HS-5 (cell line): Measurements from ENCODE around the gene DCXR.

ENCODE experiments used
- DNase-seq: peaks from one replicate; pipeline ENCODE4 v3.0.0-alpha.2; 2012; ENCODE audit warnings: low read depth

The DCXR gene

GRCh38 chr17:82055023-82055964, 17.8 kb upstream of the DCXR start:
- DNase-seq: no peak

- no peak for DNase-seq
Measured at GRCh38 chr17:82054351-82055022, 17.0 kb upstream of the DCXR start.

GRCh38 chr17:82053556-82054263, 16.2 kb upstream of the DCXR start:
- no peak for DNase-seq

GRCh38 chr17:82053130-82053529, 15.6 kb upstream of the DCXR start:
- no peak for DNase-seq

- no peak for DNase-seq
Measured at GRCh38 chr17:82052638-82053059, 15.2 kb upstream of the DCXR start.

GRCh38 chr17:82051776-82052637, 14.5 kb upstream of the DCXR start, which contains the start of the genes GPS1 and RFNG:
Gene GPS1, plus strand, starts transcription at chr17:82051898. Its CDS starts 34 bp downstream, at chr17:82051932.
Gene RFNG, minus strand, starts transcription at chr17:82051811. Its CDS starts 45 bp downstream, at chr17:82051766.
- DNase-seq: no peak

- no peak for DNase-seq
Measured at GRCh38 chr17:82050761-82051641, 13.5 kb upstream of the DCXR start.

- DNase-seq: no peak
Measured at GRCh38 chr17:82050152-82050760, 12.8 kb upstream of the DCXR start.

GRCh38 chr17:82049521-82049971, 12.0 kb upstream of the DCXR start:
- DNase-seq: no peak

- no peak for DNase-seq
Measured at GRCh38 chr17:82049106-82049505, 11.6 kb upstream of the DCXR start.

- DNase-seq: no peak
Measured at GRCh38 chr17:82048571-82048971, 11.1 kb upstream of the DCXR start.

GRCh38 chr17:82047914-82048570, 10.5 kb upstream of the DCXR start:
- DNase-seq: no peak

- DNase-seq: no peak
Measured at GRCh38 chr17:82047379-82047778, 9.9 kb upstream of the DCXR start.

- no peak for DNase-seq
Measured at GRCh38 chr17:82046903-82047302, 9.4 kb upstream of the DCXR start.

GRCh38 chr17:82045936-82046484, 8.5 kb upstream of the DCXR start:
- DNase-seq: no peak

GRCh38 chr17:82043507-82043906, 6.0 kb upstream of the DCXR start:
- no peak for DNase-seq

GRCh38 chr17:82042649-82043048, 5.2 kb upstream of the DCXR start:
- no peak for DNase-seq

GRCh38 chr17:82041144-82041814, 3.8 kb upstream of the DCXR start:
- DNase-seq: no peak
